GM23338 (cell line): Measurements from ENCODE around the gene ZNF860.
"Not testable (repeated sequence)": the region's sequence is repeated elsewhere in the genome, so short reads cannot be mapped to it uniquely, and the experiment has no call there.

Experiments
- CREB1 ChIP-seq: fragments of 250-450 bp; sonication (Bioruptor Pico); IDR thresholded peaks from 2 replicates; pipeline ENCODE4 v1.5.0; 2020; ENCODE audit warnings: low read depth, mild to moderate bottlenecking, moderate library complexity
- CTCF ChIP-seq, 2 experiments: fragments of 200-600 bp in 1 of 2; sonication (generic) in 1 of 2; conservative IDR thresholded peaks; 2 replicates each; pipeline versions ENCODE4 v1.5.1 to v1.6.1; 2016 to 2017; ENCODE audit warnings: antibody characterized with exemption in 2 of 2, low read depth in 2 of 2, mild to moderate bottlenecking in 2 of 2, moderate library complexity in 1 of 2
- ETS1 ChIP-seq: IDR thresholded peaks from 2 replicates; pipeline ENCODE4 v1.6.1; 2016; ENCODE audit warnings: antibody characterized with exemption
- EZH2 ChIP-seq: fragments of 200-600 bp; sonication (generic); IDR thresholded peaks from one replicate; pipeline ENCODE4 v1.8.0; 2017; ENCODE audit warnings: antibody characterized with exemption, mild to moderate bottlenecking, low read depth; ENCODE audit not compliant: unreplicated experiment
- EZH2phosphoT487 ChIP-seq: fragments of 200-600 bp; sonication (generic); IDR thresholded peaks from one replicate; pipeline ENCODE4 v1.8.1; 2018; ENCODE audit warnings: antibody characterized with exemption; ENCODE audit not compliant: unreplicated experiment
- JUNB ChIP-seq: IDR thresholded peaks from one replicate; pipeline ENCODE4 v1.6.1; 2016; ENCODE audit warnings: antibody characterized with exemption; ENCODE audit not compliant: unreplicated experiment
- NANOG ChIP-seq: IDR thresholded peaks from 2 replicates; pipeline ENCODE4 v1.6.1; 2016; ENCODE audit warnings: antibody characterized with exemption, borderline replicate concordance
- POLR2AphosphoS5 ChIP-seq: IDR thresholded peaks from 2 replicates; pipeline ENCODE4 v1.6.1; 2016; ENCODE audit warnings: antibody characterized with exemption, low read depth
- REST ChIP-seq: IDR thresholded peaks from one replicate; pipeline ENCODE4 v1.6.1; 2018; ENCODE audit warnings: antibody characterized with exemption; ENCODE audit not compliant: unreplicated experiment
- STAT1 ChIP-seq: IDR thresholded peaks from one replicate; pipeline ENCODE4 v1.6.1; 2016; ENCODE audit warnings: antibody characterized with exemption; ENCODE audit not compliant: unreplicated experiment
- ZNF114 ChIP-seq: fragments of 250-450 bp; sonication (Bioruptor Pico); IDR thresholded peaks from 2 replicates; pipeline ENCODE4 v1.5.0; 2020; ENCODE audit warnings: mild to moderate bottlenecking, moderate library complexity
- ZNF331 ChIP-seq: fragments of 250-450 bp; sonication (Bioruptor Pico); IDR thresholded peaks from 2 replicates; pipeline ENCODE4 v1.5.0; 2020; ENCODE audit warnings: low read depth, mild to moderate bottlenecking, moderate library complexity

- TF ChIP-seq CTCF (conservative IDR thresholded peaks at IDR 0.05; ENCODE audit: low read depth in 2 of 2); POLR2AphosphoS5; EZH2phosphoT487; EZH2; JUNB; REST; CREB1; STAT1; NANOG; ZNF114 (CRISPR knock-in tag); ETS1; ZNF331 (CRISPR knock-in tag): not testable (repeated sequence)
Observed at GRCh38 chr3:32015638-32016037, 34.1 kb downstream of the ZNF860 start.
